Ovary (tissue), 9 donors: ENCODE data around the gene MSL1. TPM values are rescaled to one million over a fixed set of nuclear protein-coding genes. Genes with fewer than 3 reads are reported as not detected.

Experiments
- DNase-seq, 5 donors: peaks; one replicate each; pipeline ENCODE4 v3.0.0-alpha.2; 2019 to 2020
- H3K27ac ChIP-seq, 2 donors: fragments of 200-600 bp; one replicate each; pipeline versions ENCODE4 v1.5.1 to v1.8.0; 2019 to 2022
- H3K27me3 ChIP-seq: fragments of 200-600 bp; one replicate; pipeline ENCODE4 v1.8.0; 2022
- H3K36me3 ChIP-seq: fragments of 200-600 bp; sonication (generic); one replicate; pipeline ENCODE4 v1.5.1; 2019
- H3K4me1 ChIP-seq: one replicate; pipeline ENCODE4 v1.8.1; 2013; ENCODE audit warnings: mild to moderate bottlenecking, moderate library complexity; ENCODE audit not compliant: insufficient read depth
- H3K4me3 ChIP-seq: fragments of 200-600 bp; sonication (generic); one replicate; pipeline ENCODE4 v1.5.1; 2017
- H3K9me3 ChIP-seq, 2 donors: fragments of 200-600 bp in 1 of 2; sonication (generic) in 1 of 2; one replicate each; pipeline versions ENCODE4 v1.5.1 to v1.8.1; 2013 to 2019; ENCODE audit warnings: mild to moderate bottlenecking in 1 of 2, moderate library complexity in 1 of 2
- CTCF ChIP-seq, 3 donors: fragments of 450-650 bp in 2 of 3; fragments of 200-600 bp in 1 of 3; IDR thresholded peaks; one replicate each; pipeline versions ENCODE4 v1.5.1 to v1.8.0; 2016 to 2022; ENCODE audit warnings: antibody characterized with exemption in 3 of 3, mild to moderate bottlenecking in 1 of 3
- EP300 ChIP-seq: sonication (generic); formaldehyde crosslinking; IDR thresholded peaks from one replicate; pipeline ENCODE4 v1.6.1; 2017; ENCODE audit warnings: antibody characterized with exemption
- POLR2A ChIP-seq: fragments of 450-650 bp; IDR thresholded peaks from one replicate; pipeline ENCODE4 v1.6.1; 2017; ENCODE audit warnings: antibody characterized with exemption, mild to moderate bottlenecking, moderate library complexity
- WGBS, 3 donors: extraction: QIAGEN DNeasy Blood & Tissue Kit in 1 of 3; methylation state at CpG; one replicate each; pipeline versions ENCODE4 v1.1.5 to v1.1.7; 2013 to 2017; 5-methylcytosine and 5-hydroxymethylcytosine counted together
- intact Hi-C, 4 donors: fragments of 100-400 bp; cut with DNase I; formaldehyde crosslinking; loops; one replicate each; pipeline versions ENCODE4 v1.11.0 to v1.15.1; 2022 to 2023
- polyA plus RNA-seq, 2 donors: library from polyadenylated mRNA; stranded (reverse); fragments of 200-250 nt in 1 of 2; fragments of 350-450 nt in 1 of 2; fragmentation: Illumina TruSeq in 1 of 2; extraction: RNeasy Lipid Tissue Mini Kit (QIAGEN cat#74804) in 1 of 2; gene quantifications; one replicate each; pipeline ENCODE4 v1.2.3, GENCODE V29; 2013 to 2014
- total RNA-seq, 7 donors: library from RNA; depleted of rRNA in 2 of 7; stranded (reverse); fragments of >200 nt in 2 of 7; fragmentation: NEBNext Ultra II Directional in 3 of 7; extraction: Animal tissue kit (Norgen Biotek cat#: 25700) in 3 of 7; gene quantifications; one replicate each; pipeline versions ENCODE4 v1.1.0 to v1.2.4, GENCODE V29; 2016 to 2023
- donor health status: DM: no; HTN: no; CAD: no; lungs with moderate emphysema.
- donor health status: DM: no; HTN: no; CAD: no.
- donor health status: Bipolar disorder and iron deficiency.
- donor health status: DM: yes; HTN: yes; CAD: no.
- donor health status: DM: no; HTN: no; CAD: no.
- donor health status: DM: yes; HTN: yes; CAD: no.

The MSL1 gene
- total and polyA plus RNA-seq, 9 donors = 59.6 to 122 (median 83.3) TPM

- Histone ChIP-seq H3K27ac (peak overlapping the region; percentile 89 to 91), H3K9me3 (no peaks in the 10 kb centered on the region), H3K4me1 (peaks cover 15% of the 10 kb centered on the region), H3K27me3 (no peaks in the 10 kb centered on the region), H3K4me3 (peak overlapping the region; percentile 21), H3K36me3 (no peaks in the 10 kb centered on the region)
- peak in 1 of 5 donors; percentile 20 for DNase-seq
- intact Hi-C loops = loop anchor here in 3 of 4 donors (5.0 to 10.0 kb wide), 5 partner anchors 42 to 97 kb away; partner anchors contain the start of genes CSF3 (in 1 of the 3) and THRA (in 1 of the 3)
- WGBS, 3 donors = 26 to 35% (median 31%) methylated on average over 5 of the region's 5 CpGs
- TF ChIP-seq EP300 (no peak), CTCF (IDR thresholded peaks at IDR 0.05) (no peak), POLR2A (no peak)
Observed at GRCh38 chr17:40113907-40114245, 7.9 kb upstream of the MSL1 start.

GRCh38 chr17:40115101-40115436, 6.7 kb upstream of the MSL1 start:
- TF ChIP-seq CTCF (IDR thresholded peaks at IDR 0.05) (no peak), POLR2A (no peak), EP300 (no peak)
- Histone ChIP-seq H3K4me1 (peaks cover 11% of the 10 kb centered on the region), H3K9me3 (no peaks in the 10 kb centered on the region), H3K27me3 (no peaks in the 10 kb centered on the region), H3K36me3 (no peaks in the 10 kb centered on the region), H3K27ac (no peak overlapping the region), H3K4me3 (no peak overlapping the region)
- 44 to 60% (median 54%) methylated on average over 2 of the region's 2 CpGs for WGBS, 3 donors
- DNase-seq = no peak
- intact Hi-C loops = loop anchor here in 1 of 4 donors (10.0 kb wide), 1 partner anchor 50 kb away; no protein-coding TSS in a partner anchor

- Histone ChIP-seq H3K4me1 (peaks cover 4% of the 10 kb centered on the region), H3K36me3 (no peaks in the 10 kb centered on the region), H3K27ac (peak overlapping the region; percentile 95 to 98), H3K4me3 (peak overlapping the region; percentile 100), H3K27me3 (no peaks in the 10 kb centered on the region), H3K9me3 (no peaks in the 10 kb centered on the region)
- intact Hi-C loops = no loop called here
- peak; percentile 54 to 77 (median 72) for DNase-seq
- TF ChIP-seq CTCF (IDR thresholded peaks at IDR 0.05) (peak in 2 of 3 donors; percentile 3 to 21), POLR2A (no peak), EP300 (no peak)
- 0 to 1% (median 1%) methylated on average over 44 to 94 of the region's 97 CpGs for WGBS, 3 donors
Observed at GRCh38 chr17:40122136-40122998, 596 bp downstream of the MSL1 start.

- Histone ChIP-seq H3K36me3 (no peaks in the 10 kb centered on the region), H3K9me3 (no peaks in the 10 kb centered on the region), H3K27ac (peak overlapping the region; percentile 95 to 98), H3K27me3 (no peaks in the 10 kb centered on the region), H3K4me3 (peak overlapping the region; percentile 100), H3K4me1 (peaks cover 4% of the 10 kb centered on the region)
- DNase-seq = peak; percentile 56 to 74 (median 68)
- intact Hi-C loops = no loop called here
- WGBS, 3 donors = 0 to 1% (median 1%) methylated on average over 32 to 43 of the region's 43 CpGs
- TF ChIP-seq CTCF (IDR thresholded peaks at IDR 0.05) = no peak
- TF ChIP-seq POLR2A = no peak
- no peak for TF ChIP-seq EP300
Observed at GRCh38 chr17:40122999-40123810, 1.4 kb downstream of the MSL1 start.
